KMS-11 (cell line): ENCODE results near the gene ZNF446.
"Not testable (repeated sequence)": the region's sequence is repeated elsewhere in the genome, so short reads cannot be mapped to it uniquely, and the experiment has no call there.

Experiments used
- H2AFZ ChIP-seq: fragments of 200-600 bp; sonication (generic); 2 replicates; pipeline ENCODE4 v1.6.1; 2016; ENCODE audit warnings: antibody characterized with exemption, mixed run types, low read depth
- H3K27ac ChIP-seq: fragments of 200-600 bp; sonication (generic); 2 replicates; pipeline ENCODE4 v1.6.1; 2016; ENCODE audit warnings: mild to moderate bottlenecking, mixed run types
- H3K27me3 ChIP-seq: fragments of 200-600 bp; sonication (generic); 2 replicates; pipeline ENCODE4 v1.6.1; 2017; ENCODE audit warnings: mild to moderate bottlenecking, low read depth, mixed run types, moderate library complexity; ENCODE audit not compliant: insufficient read depth
- H3K36me3 ChIP-seq: fragments of 200-600 bp; sonication (generic); 2 replicates; pipeline ENCODE4 v1.6.1; 2017; ENCODE audit warnings: mild to moderate bottlenecking, mixed run types; ENCODE audit not compliant: insufficient read depth
- H3K4me1 ChIP-seq: fragments of 200-600 bp; sonication (generic); 2 replicates; pipeline ENCODE4 v1.6.1; 2016; ENCODE audit warnings: mild to moderate bottlenecking, low read depth, mixed run types; ENCODE audit not compliant: poor library complexity, severe bottlenecking
- H3K4me2 ChIP-seq: fragments of 200-600 bp; sonication (generic); 2 replicates; pipeline ENCODE4 v1.7.0; 2016; ENCODE audit warnings: mild to moderate bottlenecking, mixed run types
- H3K4me3 ChIP-seq: fragments of 200-600 bp; sonication (generic); IDR thresholded peaks from 2 replicates; pipeline ENCODE4 v1.6.1; 2017; ENCODE audit warnings: low read depth, low read length, mixed read lengths; ENCODE audit not compliant: insufficient read depth
- H3K79me2 ChIP-seq: fragments of 200-600 bp; sonication (generic); 2 replicates; pipeline ENCODE4 v1.6.1; 2016; ENCODE audit warnings: low read depth, mixed run types; ENCODE audit not compliant: insufficient read depth
- H3K9ac ChIP-seq: fragments of 200-600 bp; sonication (generic); 2 replicates; pipeline ENCODE4 v1.6.1; 2016; ENCODE audit warnings: mild to moderate bottlenecking, mixed run types
- H4K20me1 ChIP-seq: fragments of 200-600 bp; sonication (generic); 2 replicates; pipeline ENCODE4 v1.6.1; 2016; ENCODE audit warnings: mild to moderate bottlenecking, mixed run types; ENCODE audit not compliant: insufficient read depth
- CTCF ChIP-seq: fragments of 200-600 bp; sonication (generic); conservative IDR thresholded peaks from 2 replicates; pipeline ENCODE4 v1.6.1; 2017; ENCODE audit warnings: low read depth, mild to moderate bottlenecking, antibody characterized with exemption, low read length, moderate library complexity, mixed read lengths

Gene ZNF446

GRCh38 chr19:58480481-58480830 lies 4.3 kb downstream of the ZNF446 start:
- Histone ChIP-seq H3K36me3 (no peaks in the 10 kb centered on the region), H3K27me3 (no peaks in the 10 kb centered on the region), H2AFZ (no peak overlapping the region), H3K4me2 (no peak overlapping the region), H3K79me2 (no peaks in the 10 kb centered on the region), H3K4me3 (no peak overlapping the region), H3K9ac (no peak overlapping the region), H3K4me1 (peaks cover 4% of the 10 kb centered on the region), H3K27ac (no peak overlapping the region), H4K20me1 (no peaks in the 10 kb centered on the region)
- no peak for TF ChIP-seq CTCF

- no peak overlapping the region for H3K4me2 ChIP-seq
- no peak for TF ChIP-seq CTCF
- no peak overlapping the region for H2AFZ ChIP-seq
- H3K79me2 ChIP-seq = no peaks in the 10 kb centered on the region
- no peaks in the 10 kb centered on the region for H4K20me1 ChIP-seq
- H3K9ac ChIP-seq = no peak overlapping the region
- peaks cover 4% of the 10 kb centered on the region for H3K4me1 ChIP-seq
- H3K27ac ChIP-seq = no peak overlapping the region
- H3K36me3 ChIP-seq = no peaks in the 10 kb centered on the region
- no peak overlapping the region for H3K4me3 ChIP-seq
- no peaks in the 10 kb centered on the region for H3K27me3 ChIP-seq
Observed at GRCh38 chr19:58480831-58481230, 4.7 kb downstream of the ZNF446 start.

GRCh38 chr19:58482372-58482771 lies 6.2 kb downstream of the ZNF446 start:
- no peaks in the 10 kb centered on the region for H4K20me1 ChIP-seq

GRCh38 chr19:58483776-58484175 lies 7.6 kb downstream of the ZNF446 start:
- no peaks in the 10 kb centered on the region for H3K36me3 ChIP-seq
- TF ChIP-seq CTCF = no peak
- no peak overlapping the region for H3K27ac ChIP-seq
- no peak overlapping the region for H3K4me2 ChIP-seq
- no peaks in the 10 kb centered on the region for H3K27me3 ChIP-seq
- H3K9ac ChIP-seq = no peak overlapping the region
- no peaks in the 10 kb centered on the region; the same call in 1 of the 2 replicates for H3K79me2 ChIP-seq
- no peak overlapping the region for H2AFZ ChIP-seq
- no peak overlapping the region for H3K4me3 ChIP-seq
- H4K20me1 ChIP-seq = no peaks in the 10 kb centered on the region
- H3K4me1 ChIP-seq = no peaks in the 10 kb centered on the region

More at GRCh38 chr19:58482372-58482771, 6.2 kb downstream of the ZNF446 start:
- Histone ChIP-seq H2AFZ (no peak overlapping the region), H3K36me3 (no peaks in the 10 kb centered on the region), H3K9ac (no peak overlapping the region), H3K27ac (no peak overlapping the region), H3K4me1 (no peaks in the 10 kb centered on the region), H3K4me3 (no peak overlapping the region), H3K4me2 (no peak overlapping the region), H3K27me3 (no peaks in the 10 kb centered on the region), H3K79me2 (no peaks in the 10 kb centered on the region; the same call in 1 of the 2 replicates)
- no peak for TF ChIP-seq CTCF

GRCh38 chr19:58484349-58484748 lies 8.2 kb downstream of the ZNF446 start:
- H3K79me2 ChIP-seq, H2AFZ ChIP-seq, H3K4me2 ChIP-seq, H3K4me3 ChIP-seq, H3K27ac ChIP-seq, H3K36me3 ChIP-seq, H3K27me3 ChIP-seq, H3K9ac ChIP-seq, H3K4me1 ChIP-seq, H4K20me1 ChIP-seq: not testable (repeated sequence)
